Activated CD4-positive, alpha-beta memory T cell treated with anti-CD3 and anti-CD28 coated beads for 36 hours (primary cell): Measurements from ENCODE around the gene FBXO21. TPM values are rescaled to one million over a fixed set of nuclear protein-coding genes. Genes with fewer than 3 reads are reported as not detected.

Experiments used
- CTCF ChIA-PET: fragments of 350-600 bp; sonication (Branson Sonifier 250); formaldehyde crosslinking; loops from one replicate; lab custom pipeline; 2021; ENCODE audit warnings: antibody characterized with exemption, inconsistent platforms; lab: Charles Lee
- POLR2A ChIA-PET: fragments of 350-600 bp; sonication (Branson Sonifier 250); formaldehyde crosslinking; loops from one replicate; lab custom pipeline; 2021; ENCODE audit warnings: antibody characterized with exemption; lab: Charles Lee
- DNase-seq: peaks from one replicate; pipeline ENCODE4 v3.0.0-alpha.2; 2020
- H3K27ac Mint-ChIP-seq: one replicate; pipeline ENCODE4 v1.8.0; 2021; ENCODE audit warnings: mixed read lengths
- H3K27me3 Mint-ChIP-seq: one replicate; pipeline ENCODE4 v1.8.0; 2021; ENCODE audit warnings: mixed read lengths
- H3K36me3 Mint-ChIP-seq: one replicate; pipeline ENCODE4 v1.8.0; 2021; ENCODE audit warnings: mixed read lengths
- H3K4me1 Mint-ChIP-seq: one replicate; pipeline ENCODE4 v1.8.0; 2021; ENCODE audit warnings: low read depth, mixed read lengths
- H3K4me3 Mint-ChIP-seq: one replicate; pipeline ENCODE4 v1.8.0; 2021; ENCODE audit warnings: mild to moderate bottlenecking, mixed read lengths
- H3K9me3 Mint-ChIP-seq: one replicate; pipeline ENCODE4 v1.8.0; 2021; ENCODE audit warnings: mixed read lengths
- intact Hi-C: fragments of 100-400 bp; cut with micrococcal nuclease; formaldehyde crosslinking; loops from one replicate; pipeline ENCODE4 v1.15.1; 2023
- total RNA-seq, 2 experiments: library from RNA; stranded (reverse); gene quantifications; one replicate each; pipeline ENCODE4 v1.2.3, GENCODE V29; 2021

Gene FBXO21
- total RNA-seq, 2 experiments from 2014 or later = 23.3 to 23.7 TPM

DNA sequence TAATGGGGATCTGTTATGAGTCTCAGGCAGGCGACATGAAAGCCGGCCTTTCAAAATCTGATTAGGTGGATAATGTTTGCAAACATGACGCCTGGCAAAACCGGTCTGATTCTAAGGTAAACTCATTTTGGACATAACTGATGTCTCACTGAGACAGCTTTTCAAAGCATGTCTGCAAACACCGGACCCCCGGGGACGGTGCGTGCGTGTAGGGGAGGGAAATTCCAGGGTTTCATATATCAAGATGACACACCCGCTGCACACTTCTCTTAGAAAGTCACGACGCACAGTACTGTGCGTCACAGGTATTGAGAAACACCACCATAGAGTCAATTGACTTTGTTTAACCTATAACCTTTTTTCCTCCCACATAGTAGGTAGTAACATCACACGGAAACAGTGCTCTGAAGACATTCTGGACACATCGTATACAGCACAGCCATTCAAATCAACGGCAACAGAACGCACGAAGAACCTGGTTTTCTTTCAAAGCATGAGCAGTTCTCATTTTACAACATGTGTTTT, 47.2 kb downstream of the FBXO21 start:
- Mint-ChIP-seq H3K36me3 (peaks cover 12% of the 10 kb centered on the region), H3K9me3 (no peaks in the 10 kb centered on the region), H3K27ac (no peak overlapping the region), H3K4me3 (no peak overlapping the region), H3K27me3 (no peaks in the 10 kb centered on the region), H3K4me1 (peaks cover 4% of the 10 kb centered on the region)
- POLR2A ChIA-PET = no interaction called here
- intact Hi-C loops = no loop called here
- CTCF ChIA-PET = no interaction called here
- DNase-seq = no peak

GRCh38 chr12:117142094-117142493, 48.2 kb downstream of the FBXO21 start:
- no peak for DNase-seq
- Mint-ChIP-seq H3K27ac (no peak overlapping the region), H3K9me3 (no peaks in the 10 kb centered on the region), H3K4me1 (no peaks in the 10 kb centered on the region), H3K4me3 (no peak overlapping the region), H3K36me3 (peaks cover 7% of the 10 kb centered on the region), H3K27me3 (no peaks in the 10 kb centered on the region)
- intact Hi-C loops = no loop called here
- CTCF ChIA-PET = no interaction called here
- POLR2A ChIA-PET = no interaction called here

DNA sequence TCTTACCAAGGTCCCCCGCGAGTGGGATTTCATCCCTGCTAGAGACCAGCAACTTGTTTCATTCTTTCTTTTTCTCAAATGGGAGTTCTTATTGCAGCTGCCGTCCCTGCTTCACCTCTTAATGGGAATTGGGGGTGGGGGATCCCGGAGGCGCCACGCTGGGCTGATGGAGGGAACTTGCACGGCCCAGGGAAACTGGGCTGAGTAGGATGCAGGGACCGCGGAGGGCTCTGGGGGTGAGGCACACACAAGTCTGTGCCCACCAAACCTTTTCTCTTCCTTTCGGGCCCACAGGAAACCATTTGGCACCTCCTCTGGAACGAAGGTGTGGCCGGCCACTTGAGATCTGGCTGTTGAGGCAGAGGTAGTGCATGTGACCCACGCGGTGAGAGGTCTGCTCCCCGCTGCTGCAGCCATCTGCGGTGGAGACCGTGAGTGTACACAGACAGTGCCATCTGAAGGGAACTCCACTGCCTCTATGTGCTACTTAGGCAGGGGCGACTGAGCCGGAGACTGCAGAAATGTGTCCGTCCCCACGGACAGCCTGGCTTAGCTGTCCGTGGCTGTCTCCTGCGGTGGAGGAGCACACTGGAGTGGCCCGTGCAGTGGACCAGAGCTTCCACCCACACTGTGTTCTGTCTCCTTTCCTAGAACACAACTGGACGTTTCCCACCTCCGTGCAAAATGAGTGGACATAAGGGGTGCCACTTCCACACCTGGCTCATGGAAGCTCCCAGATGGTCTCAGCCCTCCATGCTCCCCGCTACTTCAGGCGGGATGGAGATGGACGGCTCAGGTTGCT, 49.0 kb downstream of the FBXO21 start:
- POLR2A ChIA-PET = no interaction called here
- intact Hi-C loops = no loop called here
- no peak for DNase-seq
- CTCF ChIA-PET = no interaction called here
- Mint-ChIP-seq H3K9me3 (no peaks in the 10 kb centered on the region), H3K27ac (no peak overlapping the region), H3K36me3 (peaks cover 7% of the 10 kb centered on the region), H3K27me3 (no peaks in the 10 kb centered on the region), H3K4me1 (no peaks in the 10 kb centered on the region), H3K4me3 (no peak overlapping the region)

DNA sequence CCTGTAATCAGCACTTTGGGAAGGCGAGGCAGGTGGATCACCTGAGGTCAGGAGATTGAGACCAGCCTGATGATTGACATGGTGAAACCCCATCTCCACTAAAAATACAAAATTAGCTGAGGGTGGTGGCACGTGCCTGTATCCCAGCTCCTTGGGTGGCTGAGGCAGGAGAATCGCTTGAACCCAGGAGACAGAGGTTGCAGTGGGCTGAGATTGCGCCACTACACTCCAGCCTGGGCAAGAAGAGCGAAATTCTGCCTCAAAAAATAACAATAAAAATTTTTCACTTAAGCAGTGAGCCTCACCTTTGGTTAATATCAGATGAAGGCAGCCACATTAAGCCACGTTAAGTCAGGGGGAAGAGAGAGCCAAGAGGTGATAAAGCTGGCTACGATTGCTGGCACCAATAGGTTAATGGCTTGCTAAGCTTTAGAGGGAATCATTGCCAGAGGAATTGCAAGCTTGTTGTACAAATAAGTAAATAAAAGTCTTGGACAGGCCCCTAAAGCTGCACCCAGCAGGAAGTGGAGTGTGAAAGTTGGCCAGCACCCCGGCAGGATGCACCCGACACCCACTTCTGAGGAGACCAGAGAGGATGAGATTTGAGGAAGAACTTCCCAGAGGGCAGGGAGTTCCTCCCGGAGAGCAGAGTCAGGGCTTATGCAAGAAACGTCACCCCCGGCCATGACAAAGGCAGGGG, 49.7 kb downstream of the FBXO21 start:
- no peak for DNase-seq
- ChIA-PET CTCF (no interaction called here), POLR2A (no interaction called here)
- no peaks in the 10 kb centered on the region for H3K9me3 Mint-ChIP-seq
- H3K4me3 Mint-ChIP-seq = no peak overlapping the region
- H3K27ac Mint-ChIP-seq = no peak overlapping the region
- H3K36me3 Mint-ChIP-seq = peaks cover 5% of the 10 kb centered on the region
- H3K27me3 Mint-ChIP-seq = no peaks in the 10 kb centered on the region
- intact Hi-C loops = no loop called here
- H3K4me1 Mint-ChIP-seq = peaks cover 3% of the 10 kb centered on the region

DNA sequence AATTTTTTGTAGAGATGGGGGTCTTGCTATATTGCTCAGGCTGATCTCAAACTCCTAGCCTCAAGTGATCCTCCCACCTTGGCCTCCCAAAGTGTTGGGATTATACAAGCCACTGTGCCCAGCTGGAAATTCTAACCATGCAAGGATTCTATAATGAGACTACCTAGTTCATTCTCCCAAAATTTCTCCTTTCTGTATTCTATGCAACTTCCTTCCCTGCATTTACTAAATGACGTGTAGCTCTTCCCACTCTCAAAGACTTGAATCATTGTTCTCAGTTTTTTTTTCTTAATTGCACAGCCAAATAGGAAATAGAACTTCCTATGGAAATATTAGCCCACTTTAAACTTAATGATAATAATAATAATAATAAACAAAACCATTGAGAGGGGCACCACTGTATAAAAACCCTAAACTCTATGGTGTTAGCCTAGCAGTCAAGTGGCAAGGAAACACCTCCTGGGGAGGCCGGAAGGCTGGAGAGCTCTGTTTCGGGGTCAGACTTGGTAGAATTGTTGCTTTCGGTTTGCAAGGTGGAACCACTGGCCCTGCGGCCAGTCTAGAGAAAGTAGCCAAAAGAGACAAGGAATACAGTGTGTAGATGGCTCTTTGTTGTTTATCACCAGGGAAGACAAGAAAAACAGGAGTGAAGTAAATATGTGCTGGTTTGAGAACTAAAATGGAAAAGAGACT, 51.1 kb downstream of the FBXO21 start:
- no peak for DNase-seq
- intact Hi-C loops = no loop called here
- Mint-ChIP-seq H3K27me3 (no peaks in the 10 kb centered on the region), H3K4me1 (peaks cover 11% of the 10 kb centered on the region), H3K27ac (no peak overlapping the region), H3K36me3 (peaks cover 3% of the 10 kb centered on the region), H3K4me3 (no peak overlapping the region), H3K9me3 (no peaks in the 10 kb centered on the region)
- ChIA-PET CTCF (no interaction called here), POLR2A (interaction anchor here (0.6 kb wide), 1 partner anchor 126 kb away, joined by 5 read pairs; no protein-coding TSS in a partner anchor)

DNA sequence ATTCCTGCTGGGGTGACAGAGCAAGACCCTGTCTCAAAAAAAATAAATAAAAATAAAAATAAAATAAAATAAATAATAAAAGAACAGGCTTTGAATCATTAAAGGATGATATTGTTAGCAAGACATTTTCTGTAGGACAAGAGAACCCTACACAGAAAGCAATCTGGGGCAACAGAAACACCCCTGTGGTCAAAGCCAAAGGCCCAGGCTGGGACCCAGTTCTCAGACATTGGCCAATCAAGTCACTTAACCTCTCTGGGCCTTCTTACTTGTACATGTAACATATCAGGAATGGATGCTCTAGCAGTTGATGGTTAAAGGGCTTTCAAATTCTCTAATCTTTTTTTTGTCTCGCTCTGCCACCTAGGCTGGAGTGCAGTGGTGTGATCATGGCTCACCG, 55.5 kb downstream of the FBXO21 start:
- Mint-ChIP-seq H3K36me3 (no peaks in the 10 kb centered on the region), H3K9me3 (no peaks in the 10 kb centered on the region), H3K27me3 (no peaks in the 10 kb centered on the region), H3K4me3 (no peak overlapping the region), H3K4me1 (peaks cover 19% of the 10 kb centered on the region), H3K27ac (peak overlapping the region; percentile 23)
- intact Hi-C loops = loop anchor here (1.0 to 2.0 kb wide), 3 partner anchors 16 to 174 kb away; partner anchors contain the start of gene TESC
- CTCF ChIA-PET = interaction anchor here (1.4 kb wide), 1 partner anchor 431 kb away, joined by 5 read pairs; no protein-coding TSS in a partner anchor
- no peak for DNase-seq
- POLR2A ChIA-PET = interaction anchor here (0.7 kb wide), 1 partner anchor 211 kb away, joined by 4 read pairs; no protein-coding TSS in a partner anchor

DNA sequence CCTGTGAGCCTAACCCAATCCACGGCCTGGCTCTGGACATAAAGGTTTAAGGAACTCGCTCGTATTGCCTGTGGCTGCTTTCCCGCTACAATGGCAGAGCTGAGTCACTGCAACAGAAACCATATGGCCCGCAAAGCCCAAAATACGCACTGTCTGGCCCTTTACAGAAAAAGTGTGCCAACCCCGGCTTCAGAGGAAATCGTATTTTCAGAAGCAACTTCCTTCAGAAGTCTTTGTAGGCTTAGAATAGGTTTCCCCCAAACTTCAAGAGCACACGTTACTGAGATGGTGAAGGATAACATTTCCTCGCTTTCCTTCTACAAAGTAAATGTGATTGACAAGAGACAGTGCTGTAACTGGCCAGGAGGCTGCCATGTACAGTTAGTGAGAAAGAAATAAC, 56.2 kb downstream of the FBXO21 start:
- H3K4me1 Mint-ChIP-seq = peaks cover 19% of the 10 kb centered on the region
- CTCF ChIA-PET = interaction anchor here (0.5 to 1.5 kb wide), 3 partner anchors 108 to 1224 kb away, joined by 4 to 5 read pairs (median 5); no protein-coding TSS in a partner anchor
- peak overlapping the region; percentile 30 for H3K4me3 Mint-ChIP-seq
- peak overlapping the region; percentile 86 for H3K27ac Mint-ChIP-seq
- POLR2A ChIA-PET = no interaction called here
- intact Hi-C loops = loop anchor here (1.0 to 2.0 kb wide), 3 partner anchors 16 to 174 kb away; partner anchors contain the start of gene TESC
- H3K36me3 Mint-ChIP-seq = no peaks in the 10 kb centered on the region
- DNase-seq = peak; percentile 84
- H3K9me3 Mint-ChIP-seq = no peaks in the 10 kb centered on the region
- no peaks in the 10 kb centered on the region for H3K27me3 Mint-ChIP-seq

DNA sequence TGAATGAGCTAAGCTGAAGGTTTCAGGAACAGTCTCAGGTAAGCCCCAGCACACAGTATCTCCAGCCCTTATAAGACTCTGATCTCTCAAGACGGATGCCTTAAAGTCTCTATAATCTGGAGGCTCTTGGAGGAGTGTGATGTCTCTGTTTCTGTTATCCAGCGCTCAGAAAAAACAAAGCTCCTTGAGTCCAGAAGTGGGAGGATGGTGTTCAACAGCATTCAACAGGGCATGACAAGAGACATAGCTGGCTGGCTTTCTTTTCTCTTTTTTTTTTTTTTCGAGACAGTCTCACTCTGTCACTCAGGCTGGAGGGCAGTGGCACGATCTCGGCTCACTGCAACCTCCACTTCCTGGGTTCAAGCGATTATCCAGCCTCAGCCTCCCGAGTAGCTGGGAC, 59.5 kb downstream of the FBXO21 start:
- CTCF ChIA-PET = interaction anchor here (0.6 to 2.9 kb wide), 5 partner anchors 10 to 117 kb away, joined by 3 to 12 read pairs (median 4); no protein-coding TSS in a partner anchor
- H3K36me3 Mint-ChIP-seq = no peaks in the 10 kb centered on the region
- peaks cover 16% of the 10 kb centered on the region for H3K4me1 Mint-ChIP-seq
- intact Hi-C loops = no loop called here
- DNase-seq = no peak
- H3K27ac Mint-ChIP-seq = no peak overlapping the region
- H3K27me3 Mint-ChIP-seq = no peaks in the 10 kb centered on the region
- H3K4me3 Mint-ChIP-seq = no peak overlapping the region
- POLR2A ChIA-PET = no interaction called here
- H3K9me3 Mint-ChIP-seq = peaks cover 10% of the 10 kb centered on the region

- Mint-ChIP-seq H3K36me3 (no peaks in the 10 kb centered on the region), H3K4me1 (peaks cover 15% of the 10 kb centered on the region), H3K27ac (no peak overlapping the region), H3K4me3 (no peak overlapping the region), H3K9me3 (peaks cover 10% of the 10 kb centered on the region), H3K27me3 (no peaks in the 10 kb centered on the region)
- CTCF ChIA-PET = interaction anchor here (1.2 to 2.9 kb wide), 4 partner anchors 9 to 420 kb away, joined by 3 to 10 read pairs (median 6); no protein-coding TSS in a partner anchor
- POLR2A ChIA-PET = no interaction called here
- DNase-seq = no peak
- intact Hi-C loops = no loop called here
Observed at GRCh38 chr12:117129391-117129790, 60.9 kb downstream of the FBXO21 start.

DNA sequence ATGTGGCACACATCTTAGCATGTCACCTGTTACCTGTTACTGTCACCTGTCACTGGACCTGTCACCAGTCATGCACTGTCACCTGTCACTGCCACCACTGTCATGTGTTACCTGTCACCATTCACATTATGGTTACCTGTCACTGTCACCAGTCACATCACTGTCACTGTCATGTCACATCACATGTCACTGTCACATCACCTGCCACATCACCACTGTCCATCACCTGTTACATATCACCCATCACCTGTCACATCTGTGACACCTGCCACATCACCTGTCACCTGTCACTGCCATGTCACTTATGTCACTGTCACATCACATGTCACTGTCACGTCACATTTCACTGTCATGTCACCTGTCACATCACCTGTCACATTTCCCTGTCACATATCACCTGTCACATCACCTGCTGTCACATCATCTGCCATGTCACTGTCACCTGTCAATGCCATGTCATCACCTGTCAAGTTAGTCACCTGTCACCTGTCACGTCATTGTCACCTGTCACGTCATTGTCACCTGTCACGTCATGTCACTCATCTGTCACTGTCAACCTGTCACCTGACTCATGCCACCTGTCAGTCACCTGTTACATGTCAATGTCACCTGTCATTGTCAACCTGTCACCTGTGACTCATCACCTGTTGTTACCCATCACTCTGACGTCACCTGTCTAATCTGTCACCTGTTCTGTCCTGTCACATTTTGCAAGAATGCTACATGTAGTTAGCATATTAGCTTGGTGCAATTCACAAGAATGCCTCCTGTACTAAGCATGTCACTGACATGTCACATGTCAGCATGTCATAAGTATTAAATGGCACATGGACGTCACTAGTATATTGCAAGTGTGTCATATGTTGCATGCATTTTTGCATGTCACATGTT, 62.1 kb downstream of the FBXO21 start:
- no peak overlapping the region for H3K4me3 Mint-ChIP-seq
- H3K9me3 Mint-ChIP-seq = peaks cover 10% of the 10 kb centered on the region
- ChIA-PET POLR2A (no interaction called here), CTCF (interaction anchor here (1.6 kb wide), 1 partner anchor 102 kb away, joined by 6 read pairs; no protein-coding TSS in a partner anchor)
- peaks cover 5% of the 10 kb centered on the region for H3K4me1 Mint-ChIP-seq
- DNase-seq = no peak
- H3K36me3 Mint-ChIP-seq = no peaks in the 10 kb centered on the region
- no peaks in the 10 kb centered on the region for H3K27me3 Mint-ChIP-seq
- no peak overlapping the region for H3K27ac Mint-ChIP-seq
- intact Hi-C loops = no loop called here

GRCh38 chr12:117126335-117126734, 63.9 kb downstream of the FBXO21 start:
- no peak for DNase-seq
- CTCF ChIA-PET = no interaction called here
- H3K9me3 Mint-ChIP-seq = peaks cover 10% of the 10 kb centered on the region
- no peak overlapping the region for H3K4me3 Mint-ChIP-seq
- no peaks in the 10 kb centered on the region for H3K36me3 Mint-ChIP-seq
- no peaks in the 10 kb centered on the region for H3K27me3 Mint-ChIP-seq
- POLR2A ChIA-PET = no interaction called here
- peaks cover 5% of the 10 kb centered on the region for H3K4me1 Mint-ChIP-seq
- intact Hi-C loops = no loop called here
- no peak overlapping the region for H3K27ac Mint-ChIP-seq
